ENCODE results near the gene BRCA1. TPM values are rescaled to one million over a fixed set of nuclear protein-coding genes. Genes with fewer than 3 reads are reported as not detected.
"Not testable (repeated sequence)": the region's sequence is repeated elsewhere in the genome, so short reads cannot be mapped to it uniquely, and the experiment has no call there.

Gene BRCA1
- total RNA-seq, 3 donors from 2014 or later, result 29.5 to 37.4 (median 36.5) TPM

DNA sequence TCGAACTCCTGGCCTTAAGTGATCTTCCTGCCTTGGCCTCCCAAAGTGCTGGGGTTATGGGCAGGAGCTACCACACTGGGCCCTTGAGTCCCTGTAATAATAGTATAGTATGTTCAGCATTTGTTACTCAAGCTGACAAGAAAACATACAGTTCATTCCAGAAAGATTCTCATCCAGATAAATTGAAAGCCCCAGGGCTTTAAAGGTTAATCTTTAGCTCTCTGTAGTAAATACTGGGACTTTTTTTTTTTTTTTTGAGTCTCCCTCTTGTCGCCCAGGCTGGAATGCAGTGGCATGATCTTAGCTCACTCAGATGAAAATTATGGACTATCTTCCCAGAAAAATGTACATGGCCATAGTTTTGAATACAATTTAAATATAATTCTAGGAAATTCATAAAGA is 11.0 kb downstream of the BRCA1 start:
- Mint-ChIP-seq H3K9me3 (no peaks in the 10 kb centered on the region), H3K4me1 (ENCODE audit: low read depth) (no peaks in the 10 kb centered on the region), H3K36me3 (ENCODE audit: insufficient read depth) (peaks cover 2% of the 10 kb centered on the region), H3K27me3 (ENCODE audit: low read depth) (no peaks in the 10 kb centered on the region), H3K4me3 (no peak overlapping the region)
- ATAC-seq (no peak), DNase-seq (no peak)

DNA sequence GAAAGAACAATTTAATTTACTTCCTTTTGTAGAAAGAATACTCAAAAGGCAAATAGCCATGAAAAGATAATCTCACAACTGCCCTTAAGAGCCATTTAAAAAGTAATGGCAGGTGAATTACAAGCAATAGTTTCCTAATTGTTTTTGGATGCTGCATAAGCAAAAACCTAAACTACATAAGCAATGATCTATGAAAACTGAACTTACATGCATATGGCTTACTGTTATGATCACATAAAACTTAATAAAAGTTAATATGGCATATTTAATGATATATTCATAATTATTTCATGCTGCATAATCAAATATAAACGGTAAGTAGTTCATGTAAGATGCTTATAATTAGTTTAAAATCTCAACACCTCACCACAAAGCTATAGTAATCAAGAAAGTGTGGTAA is 18.6 kb downstream of the BRCA1 start:
- ATAC-seq, result no peak
- H3K4me1 Mint-ChIP-seq (ENCODE audit: low read depth), result no peaks in the 10 kb centered on the region
- H3K9me3 Mint-ChIP-seq, result no peaks in the 10 kb centered on the region
- peaks cover 2% of the 10 kb centered on the region for H3K36me3 Mint-ChIP-seq (ENCODE audit: insufficient read depth)
- no peak overlapping the region for H3K4me3 Mint-ChIP-seq
- H3K27me3 Mint-ChIP-seq (ENCODE audit: low read depth), result no peaks in the 10 kb centered on the region
- no peak for DNase-seq

GRCh38 chr17:43105146-43105545 is 20.0 kb downstream of the BRCA1 start:
- ATAC-seq, result no peak
- no peak for DNase-seq
- H3K4me1 Mint-ChIP-seq (ENCODE audit: low read depth), result no peaks in the 10 kb centered on the region
- no peaks in the 10 kb centered on the region for H3K27me3 Mint-ChIP-seq (ENCODE audit: low read depth)
- H3K4me3 Mint-ChIP-seq, result no peak overlapping the region
- peaks cover 2% of the 10 kb centered on the region for H3K36me3 Mint-ChIP-seq (ENCODE audit: insufficient read depth)
- H3K9me3 Mint-ChIP-seq, result no peaks in the 10 kb centered on the region

DNA sequence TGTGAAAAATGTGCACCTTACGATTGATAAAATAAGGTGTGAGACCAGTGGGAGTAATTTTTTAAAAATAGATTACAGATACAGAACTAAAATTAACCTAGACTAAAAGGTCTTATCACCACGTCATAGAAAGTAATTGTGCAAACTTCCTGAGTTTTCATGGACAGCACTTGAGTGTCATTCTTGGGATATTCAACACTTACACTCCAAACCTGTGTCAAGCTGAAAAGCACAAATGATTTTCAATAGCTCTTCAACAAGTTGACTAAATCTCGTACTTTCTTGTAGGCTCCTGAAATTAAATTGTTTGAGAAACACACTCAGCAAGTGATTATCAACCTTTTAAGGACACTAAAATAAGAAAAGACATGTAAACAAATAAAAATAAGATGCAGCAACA is 20.5 kb downstream of the BRCA1 start:
- no peak for ATAC-seq
- H3K36me3 Mint-ChIP-seq (ENCODE audit: insufficient read depth), result peaks cover 2% of the 10 kb centered on the region

GRCh38 chr17:43095364-43095763 is 29.8 kb downstream of the BRCA1 start:
- not testable (repeated sequence) for H3K4me3 Mint-ChIP-seq; H3K4me1 Mint-ChIP-seq (ENCODE audit: low read depth); H3K27me3 Mint-ChIP-seq (ENCODE audit: low read depth); ATAC-seq; H3K36me3 Mint-ChIP-seq (ENCODE audit: insufficient read depth); DNase-seq; H3K9me3 Mint-ChIP-seq

More for the DNA sequence above, 20.5 kb downstream of the BRCA1 start:
- H3K9me3 Mint-ChIP-seq, result no peaks in the 10 kb centered on the region
- no peaks in the 10 kb centered on the region for H3K27me3 Mint-ChIP-seq (ENCODE audit: low read depth)
- DNase-seq, result no peak
- no peaks in the 10 kb centered on the region for H3K4me1 Mint-ChIP-seq (ENCODE audit: low read depth)
- H3K4me3 Mint-ChIP-seq, result no peak overlapping the region

GRCh38 chr17:43094129-43094835 is 30.9 kb downstream of the BRCA1 start:
- Mint-ChIP-seq H3K4me3 (no peak overlapping the region), H3K4me1 (ENCODE audit: low read depth) (no peaks in the 10 kb centered on the region), H3K9me3 (no peaks in the 10 kb centered on the region), H3K36me3 (ENCODE audit: insufficient read depth) (peaks cover 2% of the 10 kb centered on the region), H3K27me3 (ENCODE audit: low read depth) (no peaks in the 10 kb centered on the region)
- DNase-seq (no peak), ATAC-seq (no peak)

GRCh38 chr17:43092901-43093300 is 32.3 kb downstream of the BRCA1 start:
- H3K36me3 Mint-ChIP-seq (ENCODE audit: insufficient read depth), result peaks cover 2% of the 10 kb centered on the region
- DNase-seq, result no peak
- H3K4me3 Mint-ChIP-seq, result no peak overlapping the region
- H3K27me3 Mint-ChIP-seq (ENCODE audit: low read depth), result no peaks in the 10 kb centered on the region
- no peak for ATAC-seq
- no peaks in the 10 kb centered on the region for H3K4me1 Mint-ChIP-seq (ENCODE audit: low read depth)
- H3K9me3 Mint-ChIP-seq, result no peaks in the 10 kb centered on the region

- no peaks in the 10 kb centered on the region for H3K36me3 Mint-ChIP-seq (ENCODE audit: insufficient read depth)
- no peaks in the 10 kb centered on the region for H3K4me1 Mint-ChIP-seq (ENCODE audit: low read depth)
Measured at GRCh38 chr17:43090022-43090421, 35.1 kb downstream of the BRCA1 start.

GRCh38 chr17:43085474-43085873 is 39.7 kb downstream of the BRCA1 start:
- ATAC-seq, result no peak
- no peaks in the 10 kb centered on the region for H3K4me1 Mint-ChIP-seq (ENCODE audit: low read depth)
- no peaks in the 10 kb centered on the region for H3K27me3 Mint-ChIP-seq (ENCODE audit: low read depth)
- no peaks in the 10 kb centered on the region for H3K36me3 Mint-ChIP-seq (ENCODE audit: insufficient read depth)
- no peak for DNase-seq
- no peaks in the 10 kb centered on the region for H3K9me3 Mint-ChIP-seq
- H3K4me3 Mint-ChIP-seq, result no peak overlapping the region

More at GRCh38 chr17:43090022-43090421, 35.1 kb downstream of the BRCA1 start:
- Mint-ChIP-seq H3K9me3 (no peaks in the 10 kb centered on the region), H3K27me3 (ENCODE audit: low read depth) (no peaks in the 10 kb centered on the region), H3K4me3 (no peak overlapping the region)
- DNase-seq, result no peak
- ATAC-seq, result no peak

GRCh38 chr17:43079641-43080302 is 45.4 kb downstream of the BRCA1 start:
- DNase-seq, result no peak
- Mint-ChIP-seq H3K36me3 (ENCODE audit: insufficient read depth) (no peaks in the 10 kb centered on the region), H3K4me3 (no peak overlapping the region), H3K9me3 (no peaks in the 10 kb centered on the region), H3K27me3 (ENCODE audit: low read depth) (no peaks in the 10 kb centered on the region), H3K4me1 (ENCODE audit: low read depth) (no peaks in the 10 kb centered on the region)
- no peak for ATAC-seq

GRCh38 chr17:43074869-43075268 is 50.3 kb downstream of the BRCA1 start:
- Mint-ChIP-seq H3K9me3 (no peaks in the 10 kb centered on the region), H3K4me3 (no peak overlapping the region), H3K36me3 (ENCODE audit: insufficient read depth) (peaks cover 3% of the 10 kb centered on the region), H3K27me3 (ENCODE audit: low read depth) (no peaks in the 10 kb centered on the region), H3K4me1 (ENCODE audit: low read depth) (no peaks in the 10 kb centered on the region)
- no peak for DNase-seq
- no peak for ATAC-seq

DNA sequence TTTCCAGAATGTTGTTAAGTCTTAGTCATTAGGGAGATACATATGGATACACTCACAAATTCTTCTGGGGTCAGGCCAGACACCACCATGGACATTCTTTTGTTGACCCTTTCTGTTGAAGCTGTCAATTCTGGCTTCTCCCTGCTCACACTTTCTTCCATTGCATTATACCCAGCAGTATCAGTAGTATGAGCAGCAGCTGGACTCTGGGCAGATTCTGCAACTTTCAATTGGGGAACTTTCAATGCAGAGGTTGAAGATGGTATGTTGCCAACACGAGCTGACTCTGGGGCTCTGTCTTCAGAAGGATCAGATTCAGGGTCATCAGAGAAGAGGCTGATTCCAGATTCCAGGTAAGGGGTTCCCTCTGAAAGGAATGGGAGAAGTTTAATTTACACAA is 54.3 kb downstream of the BRCA1 start:
- ATAC-seq (no peak), DNase-seq (no peak)
- Mint-ChIP-seq H3K4me3 (no peak overlapping the region), H3K36me3 (ENCODE audit: insufficient read depth) (peaks cover 4% of the 10 kb centered on the region), H3K4me1 (ENCODE audit: low read depth) (no peaks in the 10 kb centered on the region), H3K9me3 (no peaks in the 10 kb centered on the region), H3K27me3 (ENCODE audit: low read depth) (no peaks in the 10 kb centered on the region)

DNA sequence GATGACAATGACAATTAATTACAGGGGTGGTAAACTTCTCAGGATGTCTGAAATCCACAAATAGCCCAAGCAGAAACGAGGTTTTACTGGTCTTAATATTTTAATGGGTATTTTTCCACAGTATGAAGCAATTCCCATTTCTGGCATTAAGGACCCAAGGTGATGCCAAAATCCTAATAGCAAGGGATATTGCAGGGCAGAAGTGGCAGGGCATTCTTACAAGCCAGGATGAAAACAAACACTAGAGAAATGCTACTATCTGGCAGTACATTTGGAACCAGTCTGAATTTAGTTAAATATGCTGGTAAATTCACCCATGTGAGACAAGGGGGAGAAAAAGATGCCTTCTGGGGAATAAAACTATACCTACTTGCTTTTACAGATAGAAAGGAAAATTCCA is 54.9 kb downstream of the BRCA1 start:
- DNase-seq (no peak), ATAC-seq (no peak)
- Mint-ChIP-seq H3K4me1 (ENCODE audit: low read depth) (no peaks in the 10 kb centered on the region), H3K9me3 (no peaks in the 10 kb centered on the region), H3K36me3 (ENCODE audit: insufficient read depth) (peaks cover 6% of the 10 kb centered on the region), H3K4me3 (no peak overlapping the region), H3K27me3 (ENCODE audit: low read depth) (no peaks in the 10 kb centered on the region)

GRCh38 chr17:43069368-43069898 is 55.7 kb downstream of the BRCA1 start:
- H3K27me3 Mint-ChIP-seq (ENCODE audit: low read depth), result no peaks in the 10 kb centered on the region
- ATAC-seq, result no peak
- no peak overlapping the region for H3K4me3 Mint-ChIP-seq
- H3K4me1 Mint-ChIP-seq (ENCODE audit: low read depth), result no peaks in the 10 kb centered on the region
- DNase-seq, result no peak
- peaks cover 6% of the 10 kb centered on the region for H3K36me3 Mint-ChIP-seq (ENCODE audit: insufficient read depth)
- H3K9me3 Mint-ChIP-seq, result no peaks in the 10 kb centered on the region
